HepG2 (cell line): ENCODE measurements around the gene GALNT18.

ENCODE experiments used
- CHCHD3 ChIP-seq: sonication (generic); formaldehyde crosslinking; IDR thresholded peaks from 2 replicates; pipeline ENCODE4 v1.8.0; 2022; ENCODE audit warnings: mild to moderate bottlenecking, missing genetic modification reagents, moderate library complexity
- CTCF ChIP-seq: sonication (generic); formaldehyde crosslinking; IDR thresholded peaks from 2 replicates; pipeline ENCODE4 v1.5.0; 2020; ENCODE audit warnings: mild to moderate bottlenecking, missing genetic modification reagents, moderate library complexity
- ELF1 ChIP-seq: sonication (generic); formaldehyde crosslinking; IDR thresholded peaks from 2 replicates; pipeline ENCODE4 v1.4.0; 2020; ENCODE audit warnings: missing genetic modification reagents
- SMAD1 ChIP-seq: sonication (generic); formaldehyde crosslinking; IDR thresholded peaks from 2 replicates; pipeline ENCODE4 v1.4.0; 2020; ENCODE audit warnings: missing genetic modification reagents, low read depth, mild to moderate bottlenecking, borderline replicate concordance
- ZNF629 ChIP-seq: sonication (generic); formaldehyde crosslinking; conservative IDR thresholded peaks from 2 replicates; pipeline ENCODE4 v1.5.0; 2020; ENCODE audit warnings: missing genetic modification reagents
- TF ChIP-seq, protein P1 (sequence below): sonication (generic); formaldehyde crosslinking; IDR thresholded peaks from one replicate; pipeline ENCODE4 v1.5.1; 2020; ENCODE audit warnings: mild to moderate bottlenecking, missing genetic modification reagents; ENCODE audit errors: not compliant biosample characterization

GRCh38 chr11:11372461-11372860 is 249.3 kb downstream of the GALNT18 start:
- no peak for TF ChIP-seq ZNF629 (CRISPR knock-in tag)
- TF ChIP-seq CHCHD3 = no peak
- TF ChIP-seq SMAD1 (CRISPR knock-in tag) = no peak
- TF ChIP-seq, protein P1, sequence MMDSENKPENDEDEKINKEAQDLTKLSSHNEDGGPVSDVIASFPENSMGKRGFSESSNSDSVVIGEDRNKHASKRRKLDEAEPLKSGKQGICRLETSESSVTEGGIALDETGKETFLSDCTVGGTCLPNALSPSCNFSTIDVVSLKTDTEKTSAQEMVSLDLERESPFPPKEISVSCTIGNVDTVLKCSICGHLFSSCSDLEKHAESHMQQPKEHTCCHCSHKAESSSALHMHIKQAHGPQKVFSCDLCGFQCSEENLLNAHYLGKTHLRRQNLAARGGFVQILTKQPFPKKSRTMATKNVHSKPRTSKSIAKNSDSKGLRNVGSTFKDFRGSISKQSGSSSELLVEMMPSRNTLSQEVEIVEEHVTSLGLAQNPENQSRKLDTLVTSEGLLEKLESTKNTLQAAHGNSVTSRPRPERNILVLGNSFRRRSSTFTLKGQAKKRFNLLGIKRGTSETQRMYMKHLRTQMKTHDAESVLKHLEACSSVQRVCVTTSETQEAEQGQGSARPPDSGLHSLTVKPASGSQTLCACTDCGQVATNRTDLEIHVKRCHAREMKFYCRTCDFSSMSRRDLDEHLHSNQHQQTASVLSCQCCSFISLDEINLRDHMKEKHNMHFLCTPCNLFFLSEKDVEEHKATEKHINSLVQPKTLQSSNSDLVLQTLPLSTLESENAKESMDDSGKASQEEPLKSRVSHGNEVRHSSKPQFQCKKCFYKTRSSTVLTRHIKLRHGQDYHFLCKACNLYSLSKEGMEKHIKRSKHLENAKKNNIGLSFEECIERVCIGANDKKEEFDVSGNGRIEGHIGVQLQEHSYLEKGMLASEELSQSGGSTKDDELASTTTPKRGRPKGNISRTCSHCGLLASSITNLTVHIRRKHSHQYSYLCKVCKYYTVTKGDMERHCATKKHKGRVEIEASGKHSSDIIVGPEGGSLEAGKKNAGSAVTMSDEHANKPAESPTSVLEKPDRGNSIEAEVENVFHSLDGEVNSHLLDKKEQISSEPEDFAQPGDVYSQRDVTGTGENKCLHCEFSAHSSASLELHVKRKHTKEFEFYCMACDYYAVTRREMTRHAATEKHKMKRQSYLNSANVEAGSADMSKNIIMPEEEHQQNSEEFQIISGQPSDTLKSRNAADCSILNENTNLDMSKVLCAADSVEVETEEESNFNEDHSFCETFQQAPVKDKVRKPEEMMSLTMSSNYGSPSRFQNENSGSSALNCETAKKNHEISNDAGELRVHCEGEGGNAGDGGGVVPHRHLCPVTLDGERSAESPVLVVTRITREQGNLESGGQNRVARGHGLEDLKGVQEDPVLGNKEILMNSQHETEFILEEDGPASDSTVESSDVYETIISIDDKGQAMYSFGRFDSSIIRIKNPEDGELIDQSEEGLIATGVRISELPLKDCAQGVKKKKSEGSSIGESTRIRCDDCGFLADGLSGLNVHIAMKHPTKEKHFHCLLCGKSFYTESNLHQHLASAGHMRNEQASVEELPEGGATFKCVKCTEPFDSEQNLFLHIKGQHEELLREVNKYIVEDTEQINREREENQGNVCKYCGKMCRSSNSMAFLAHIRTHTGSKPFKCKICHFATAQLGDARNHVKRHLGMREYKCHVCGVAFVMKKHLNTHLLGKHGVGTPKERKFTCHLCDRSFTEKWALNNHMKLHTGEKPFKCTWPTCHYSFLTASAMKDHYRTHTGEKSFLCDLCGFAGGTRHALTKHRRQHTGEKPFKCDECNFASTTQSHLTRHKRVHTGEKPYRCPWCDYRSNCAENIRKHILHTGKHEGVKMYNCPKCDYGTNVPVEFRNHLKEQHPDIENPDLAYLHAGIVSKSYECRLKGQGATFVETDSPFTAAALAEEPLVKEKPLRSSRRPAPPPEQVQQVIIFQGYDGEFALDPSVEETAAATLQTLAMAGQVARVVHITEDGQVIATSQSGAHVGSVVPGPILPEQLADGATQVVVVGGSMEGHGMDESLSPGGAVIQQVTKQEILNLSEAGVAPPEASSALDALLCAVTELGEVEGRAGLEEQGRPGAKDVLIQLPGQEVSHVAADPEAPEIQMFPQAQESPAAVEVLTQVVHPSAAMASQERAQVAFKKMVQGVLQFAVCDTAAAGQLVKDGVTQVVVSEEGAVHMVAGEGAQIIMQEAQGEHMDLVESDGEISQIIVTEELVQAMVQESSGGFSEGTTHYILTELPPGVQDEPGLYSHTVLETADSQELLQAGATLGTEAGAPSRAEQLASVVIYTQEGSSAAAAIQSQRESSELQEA (CRISPR knock-in tag) = no peak
- no peak for TF ChIP-seq CTCF (CRISPR knock-in tag)
- TF ChIP-seq ELF1 (CRISPR knock-in tag) = no peak
